ENCODE results near the gene IDH1. TPM values are rescaled to one million over a fixed set of nuclear protein-coding genes. Genes with fewer than 3 reads are reported as not detected.

IDH1 gene
- total RNA-seq, 2 donors from 2014 or later, result 28.7 to 50.6 TPM

GRCh38 chr2:208195531-208195930 lies 59.3 kb downstream of the IDH1 start:
- Histone ChIP-seq H3K27ac (no peak overlapping the region), H3K4me3 (no peak overlapping the region), H3K4me1 (no peaks in the 10 kb centered on the region), H3K36me3 (replicated peaks in 1 of 2; ENCODE audit: insufficient read depth in 1 of 2, low read depth in 2 of 2) (no peaks in the 10 kb centered on the region), H3K27me3 (no peaks in the 10 kb centered on the region), H3K9me3 (no peaks in the 10 kb centered on the region)
- DNase-seq (no peak), ATAC-seq (no peak)
- intact Hi-C loops (cut with DNase I), result no loop called here
- WGBS, 2 donors, result 79 to 81% methylated on average over 3 of the region's 3 CpGs
- TF ChIP-seq CTCF (IDR thresholded peaks at IDR 0.05) (no peak), POLR2A (IDR thresholded peaks at IDR 0.05) (no peak)

GRCh38 chr2:208192611-208193236 lies 62.1 kb downstream of the IDH1 start:
- intact Hi-C loops (cut with DNase I), result no loop called here
- Histone ChIP-seq H3K27ac (no peak overlapping the region), H3K9me3 (no peaks in the 10 kb centered on the region), H3K4me1 (no peaks in the 10 kb centered on the region), H3K27me3 (no peaks in the 10 kb centered on the region), H3K36me3 (replicated peaks in 1 of 2; ENCODE audit: insufficient read depth in 1 of 2, low read depth in 2 of 2) (no peaks in the 10 kb centered on the region), H3K4me3 (no peak overlapping the region)
- DNase-seq, result no peak
- WGBS, 2 donors, result 69 to 74% methylated on average over 8 of the region's 8 CpGs
- no peak for ATAC-seq
- TF ChIP-seq CTCF (IDR thresholded peaks at IDR 0.05) (no peak), POLR2A (IDR thresholded peaks at IDR 0.05) (no peak)

GRCh38 chr2:208189810-208190503 lies 64.9 kb downstream of the IDH1 start, which contains the start of gene C2orf80:
C2orf80 (minus strand) TSS chr2:208190030; CDS start chr2:208186986, 3,044 bp downstream.
- DNase-seq (no peak), ATAC-seq (no peak)
- Histone ChIP-seq H3K27ac (no peak within 1 kb of the TSS), H3K36me3 (replicated peaks in 1 of 2; ENCODE audit: insufficient read depth in 1 of 2, low read depth in 2 of 2) (no peaks in the 10 kb centered on the region), H3K27me3 (no peaks in the 10 kb centered on the region), H3K4me3 (no peak within 1 kb of the TSS), H3K4me1 (no peaks in the 10 kb centered on the region), H3K9me3 (no peaks in the 10 kb centered on the region)
- intact Hi-C loops (cut with DNase I), result no loop called here
- WGBS, 2 donors, result 63 to 65% methylated on average over 10 of the region's 10 CpGs
- TF ChIP-seq CTCF (IDR thresholded peaks at IDR 0.05), result no peak
- no peak for TF ChIP-seq POLR2A (IDR thresholded peaks at IDR 0.05)

GRCh38 chr2:208189069-208189809 lies 65.6 kb downstream of the IDH1 start:
- DNase-seq (no peak), ATAC-seq (no peak)
- no peak overlapping the region for H3K4me3 ChIP-seq
- TF ChIP-seq POLR2A (IDR thresholded peaks at IDR 0.05) (no peak), CTCF (IDR thresholded peaks at IDR 0.05) (no peak)
- H3K4me1 ChIP-seq, result no peaks in the 10 kb centered on the region
- no peaks in the 10 kb centered on the region for H3K27me3 ChIP-seq
- no peaks in the 10 kb centered on the region for H3K9me3 ChIP-seq
- H3K36me3 ChIP-seq (replicated peaks in 1 of 2; ENCODE audit: insufficient read depth in 1 of 2, low read depth in 2 of 2), result no peaks in the 10 kb centered on the region
- WGBS, 2 donors, result 72 to 84% methylated on average over 5 of the region's 5 CpGs
- H3K27ac ChIP-seq, result no peak overlapping the region
- intact Hi-C loops (cut with DNase I), result no loop called here

Data from body of pancreas (tissue), 4 donors.